Upper lobe of right lung (tissue), 1 donor: ENCODE data around the gene MAML3. TPM values are rescaled to one million over a fixed set of nuclear protein-coding genes. Genes with fewer than 3 reads are reported as not detected.

Experiments used
- ATAC-seq: fragments of 200-7000 bp; cut with Tn5 transposase; one replicate; pipeline ENCODE4 v1.9.1; 2020; ENCODE audit warnings: mild to moderate bottlenecking, moderate library complexity
- DNase-seq: peaks from one replicate; pipeline ENCODE4 v3.0.0-alpha.2; 2020
- H3K27ac ChIP-seq: fragments of 200-600 bp; one replicate; pipeline ENCODE4 v1.8.0; 2022
- H3K27me3 ChIP-seq: fragments of 200-600 bp; one replicate; pipeline ENCODE4 v1.8.0; 2022; ENCODE audit warnings: mild to moderate bottlenecking
- H3K36me3 ChIP-seq: fragments of 200-600 bp; one replicate; pipeline ENCODE4 v1.8.0; 2022
- H3K4me1 ChIP-seq: fragments of 200-600 bp; one replicate; pipeline ENCODE4 v1.8.0; 2022
- H3K4me3 ChIP-seq: fragments of 200-600 bp; one replicate; pipeline ENCODE4 v1.8.0; 2022; ENCODE audit warnings: mild to moderate bottlenecking
- H3K9me3 ChIP-seq: fragments of 200-600 bp; one replicate; pipeline ENCODE4 v1.8.0; 2022
- CTCF ChIP-seq: fragments of 200-600 bp; IDR thresholded peaks from one replicate; pipeline ENCODE4 v1.8.0; 2022; ENCODE audit warnings: antibody characterized with exemption
- intact Hi-C: fragments of 100-400 bp; cut with DNase I; formaldehyde crosslinking; loops from one replicate; pipeline ENCODE4 v1.11.0; 2022
- total RNA-seq: library from RNA; stranded (reverse); fragmentation: NEBNext Ultra II Directional; extraction: Animal tissue kit (Norgen Biotek cat#: 25700); gene quantifications from one replicate; pipeline ENCODE4 v1.2.1, GENCODE V29; 2021
- donor health status: DM: no; HTN: yes; CAD: no; lungs with severe emphysema.

MAML3 gene
- total RNA-seq, 1 donor from 2014 or later: 13.1 TPM

- ATAC-seq (no peak), DNase-seq (no peak)
- H3K27me3 ChIP-seq: no peaks in the 10 kb centered on the region
- H3K27ac ChIP-seq: no peak overlapping the region
- no peak overlapping the region for H3K4me3 ChIP-seq
- no peaks in the 10 kb centered on the region for H3K9me3 ChIP-seq
- no peaks in the 10 kb centered on the region for H3K4me1 ChIP-seq
- TF ChIP-seq CTCF: no peak
- intact Hi-C loops: loop anchor here (10.0 kb wide), 1 partner anchor 518 kb away; no protein-coding TSS in a partner anchor
- H3K36me3 ChIP-seq: peaks cover 24% of the 10 kb centered on the region
Observed at GRCh38 chr4:139726615-139727014, 427.4 kb downstream of the MAML3 start.

- TF ChIP-seq CTCF: no peak
- DNase-seq (no peak), ATAC-seq (no peak)
- Histone ChIP-seq H3K27ac (no peak overlapping the region), H3K4me1 (no peaks in the 10 kb centered on the region), H3K27me3 (no peaks in the 10 kb centered on the region), H3K36me3 (peaks cover 23% of the 10 kb centered on the region), H3K9me3 (no peaks in the 10 kb centered on the region), H3K4me3 (no peak overlapping the region)
- intact Hi-C loops: loop anchor here (10.0 kb wide), 1 partner anchor 520 kb away; no protein-coding TSS in a partner anchor
Observed at GRCh38 chr4:139725236-139725635, 428.7 kb downstream of the MAML3 start.

GRCh38 chr4:139721789-139722188 is 432.2 kb downstream of the MAML3 start:
- H3K4me3 ChIP-seq: no peak overlapping the region
- H3K9me3 ChIP-seq: no peaks in the 10 kb centered on the region
- no peak for DNase-seq
- no peaks in the 10 kb centered on the region for H3K4me1 ChIP-seq
- no peak for ATAC-seq
- intact Hi-C loops: loop anchor here (10.0 kb wide), 1 partner anchor 523 kb away; no protein-coding TSS in a partner anchor
- TF ChIP-seq CTCF: no peak
- no peak overlapping the region for H3K27ac ChIP-seq
- peaks cover 37% of the 10 kb centered on the region for H3K36me3 ChIP-seq
- no peaks in the 10 kb centered on the region for H3K27me3 ChIP-seq

GRCh38 chr4:139720806-139721205 is 433.2 kb downstream of the MAML3 start:
- intact Hi-C loops: loop anchor here (10.0 kb wide), 1 partner anchor 524 kb away; no protein-coding TSS in a partner anchor
- H3K27ac ChIP-seq: peak overlapping the region; percentile 5
- no peak for TF ChIP-seq CTCF
- H3K4me3 ChIP-seq: no peak overlapping the region
- DNase-seq (no peak), ATAC-seq (no peak)
- no peaks in the 10 kb centered on the region for H3K4me1 ChIP-seq
- H3K36me3 ChIP-seq: peaks cover 37% of the 10 kb centered on the region
- H3K27me3 ChIP-seq: no peaks in the 10 kb centered on the region
- H3K9me3 ChIP-seq: no peaks in the 10 kb centered on the region

GRCh38 chr4:139719381-139720101 is 434.4 kb downstream of the MAML3 start:
- H3K9me3 ChIP-seq: no peaks in the 10 kb centered on the region
- ATAC-seq (peak; percentile 31), DNase-seq (no peak)
- no peaks in the 10 kb centered on the region for H3K4me1 ChIP-seq
- intact Hi-C loops: loop anchor here (10.0 kb wide), 1 partner anchor 525 kb away; no protein-coding TSS in a partner anchor
- H3K27ac ChIP-seq: no peak overlapping the region
- no peak for TF ChIP-seq CTCF
- H3K36me3 ChIP-seq: peaks cover 30% of the 10 kb centered on the region
- H3K4me3 ChIP-seq: no peak overlapping the region
- H3K27me3 ChIP-seq: no peaks in the 10 kb centered on the region
